ENCODE results near the gene CKS2.

DNA sequence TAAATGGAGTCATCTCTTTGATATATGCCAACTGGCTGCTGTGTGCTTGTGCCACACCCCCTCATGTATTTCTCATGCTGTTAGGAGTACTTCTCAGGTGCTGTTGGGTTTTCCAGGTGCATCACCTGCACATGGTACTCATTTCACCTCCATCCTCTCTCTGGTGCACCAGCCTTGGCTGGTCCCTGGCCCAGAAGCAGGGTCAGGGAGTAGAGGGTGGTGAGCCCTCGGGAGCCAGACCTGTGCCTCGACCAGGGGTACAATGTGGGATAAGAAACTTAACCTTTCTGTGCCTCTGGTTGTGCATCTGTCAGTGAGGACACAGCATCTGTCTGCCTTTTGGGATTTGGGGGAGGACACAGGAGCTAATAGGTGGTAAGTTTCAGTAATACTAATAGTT lies 45.8 kb downstream of the CKS2 start:
- TF ChIP-seq POLR2AphosphoS5 (IDR thresholded peaks at IDR 0.05): no peak
- TF ChIP-seq, protein P1, sequence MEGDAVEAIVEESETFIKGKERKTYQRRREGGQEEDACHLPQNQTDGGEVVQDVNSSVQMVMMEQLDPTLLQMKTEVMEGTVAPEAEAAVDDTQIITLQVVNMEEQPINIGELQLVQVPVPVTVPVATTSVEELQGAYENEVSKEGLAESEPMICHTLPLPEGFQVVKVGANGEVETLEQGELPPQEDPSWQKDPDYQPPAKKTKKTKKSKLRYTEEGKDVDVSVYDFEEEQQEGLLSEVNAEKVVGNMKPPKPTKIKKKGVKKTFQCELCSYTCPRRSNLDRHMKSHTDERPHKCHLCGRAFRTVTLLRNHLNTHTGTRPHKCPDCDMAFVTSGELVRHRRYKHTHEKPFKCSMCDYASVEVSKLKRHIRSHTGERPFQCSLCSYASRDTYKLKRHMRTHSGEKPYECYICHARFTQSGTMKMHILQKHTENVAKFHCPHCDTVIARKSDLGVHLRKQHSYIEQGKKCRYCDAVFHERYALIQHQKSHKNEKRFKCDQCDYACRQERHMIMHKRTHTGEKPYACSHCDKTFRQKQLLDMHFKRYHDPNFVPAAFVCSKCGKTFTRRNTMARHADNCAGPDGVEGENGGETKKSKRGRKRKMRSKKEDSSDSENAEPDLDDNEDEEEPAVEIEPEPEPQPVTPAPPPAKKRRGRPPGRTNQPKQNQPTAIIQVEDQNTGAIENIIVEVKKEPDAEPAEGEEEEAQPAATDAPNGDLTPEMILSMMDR (IDR thresholded peaks at IDR 0.05): no peak
